ENCODE measurements around the gene SEC31B.
A peak's percentile ranks its signal among the peaks of the same experiment; 100 is the strongest.

SEC31B gene

DNA sequence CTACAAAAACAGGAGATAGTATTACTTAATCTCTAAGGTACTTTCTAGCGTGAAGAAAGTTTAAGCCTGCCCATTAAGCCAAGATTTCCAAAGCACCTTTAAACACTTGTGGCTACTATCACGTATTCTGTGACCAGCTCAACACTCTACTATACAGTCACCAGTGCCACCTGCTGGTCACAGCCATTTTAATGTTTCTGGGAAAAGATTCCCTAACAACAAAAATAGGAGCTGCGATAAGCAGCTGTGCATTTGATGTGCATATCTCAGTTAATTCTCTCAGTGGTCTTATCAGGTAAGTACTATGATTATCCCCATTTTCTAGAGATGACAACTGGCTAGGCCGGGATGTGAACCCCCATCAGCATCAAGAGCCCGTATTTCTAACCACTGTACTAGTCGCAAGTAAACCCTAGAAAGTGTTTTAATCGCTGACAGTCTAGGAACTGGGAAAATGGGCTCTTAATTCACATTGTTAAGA, 860 bp downstream of the SEC31B start:
- peaks cover 54% of the 10 kb centered on the region for H3K36me3 Mint-ChIP-seq (ENCODE audit: low read depth)

DNA sequence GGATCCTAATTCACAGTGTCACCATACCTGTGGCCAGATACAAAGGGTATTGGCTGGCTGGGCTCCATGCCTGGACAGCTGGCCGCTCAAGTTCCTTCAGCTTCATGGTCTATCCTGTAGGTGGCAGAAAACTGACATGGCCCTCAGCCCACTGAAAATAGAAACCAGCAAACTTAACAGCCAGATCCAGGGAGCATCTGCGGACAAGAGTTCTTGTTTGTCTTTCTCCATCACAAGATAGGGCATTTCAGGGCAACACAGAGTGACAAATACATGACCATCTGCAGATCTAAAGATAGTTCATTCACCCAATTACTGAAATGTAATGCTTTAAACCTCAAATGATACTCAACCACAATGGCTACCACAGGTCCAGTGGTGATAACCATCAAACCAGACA, 2.8 kb downstream of the SEC31B start:
- Mint-ChIP-seq H3K4me1 (ENCODE audit: low read depth) (peaks cover 22% of the 10 kb centered on the region), H3K9me3 (no peaks in the 10 kb centered on the region), H3K27ac (no peak overlapping the region), H3K36me3 (ENCODE audit: low read depth) (peaks cover 44% of the 10 kb centered on the region), H3K27me3 (no peaks in the 10 kb centered on the region), H3K4me3 (no peak overlapping the region)
- no peak for DNase-seq

More for the DNA sequence above, 860 bp downstream of the SEC31B start:
- Mint-ChIP-seq H3K27ac (peak overlapping the region; percentile 26), H3K4me3 (no peak overlapping the region), H3K9me3 (no peaks in the 10 kb centered on the region), H3K27me3 (no peaks in the 10 kb centered on the region), H3K4me1 (ENCODE audit: low read depth) (peaks cover 15% of the 10 kb centered on the region)
- peak; percentile 63 for DNase-seq

- H3K9me3 Mint-ChIP-seq: no peaks in the 10 kb centered on the region
- H3K4me3 Mint-ChIP-seq: no peak overlapping the region
- H3K36me3 Mint-ChIP-seq (ENCODE audit: low read depth): peaks cover 38% of the 10 kb centered on the region
- DNase-seq: no peak
- H3K4me1 Mint-ChIP-seq (ENCODE audit: low read depth): peaks cover 34% of the 10 kb centered on the region
- H3K27me3 Mint-ChIP-seq: no peaks in the 10 kb centered on the region
- no peak overlapping the region for H3K27ac Mint-ChIP-seq
These were observed 4.0 kb downstream of the SEC31B start for GRCh38 chr10:100515612-100516011.

- H3K27ac Mint-ChIP-seq: peak overlapping the region; percentile 89
- peaks cover 49% of the 10 kb centered on the region for H3K36me3 Mint-ChIP-seq (ENCODE audit: low read depth)
- peak overlapping the region; percentile 6 for H3K4me3 Mint-ChIP-seq
- no peaks in the 10 kb centered on the region for H3K9me3 Mint-ChIP-seq
- H3K27me3 Mint-ChIP-seq: no peaks in the 10 kb centered on the region
- H3K4me1 Mint-ChIP-seq (ENCODE audit: low read depth): peaks cover 68% of the 10 kb centered on the region
- peak; percentile 65 for DNase-seq
These were observed 8.9 kb downstream of the SEC31B start for GRCh38 chr10:100510533-100511308.

DNA sequence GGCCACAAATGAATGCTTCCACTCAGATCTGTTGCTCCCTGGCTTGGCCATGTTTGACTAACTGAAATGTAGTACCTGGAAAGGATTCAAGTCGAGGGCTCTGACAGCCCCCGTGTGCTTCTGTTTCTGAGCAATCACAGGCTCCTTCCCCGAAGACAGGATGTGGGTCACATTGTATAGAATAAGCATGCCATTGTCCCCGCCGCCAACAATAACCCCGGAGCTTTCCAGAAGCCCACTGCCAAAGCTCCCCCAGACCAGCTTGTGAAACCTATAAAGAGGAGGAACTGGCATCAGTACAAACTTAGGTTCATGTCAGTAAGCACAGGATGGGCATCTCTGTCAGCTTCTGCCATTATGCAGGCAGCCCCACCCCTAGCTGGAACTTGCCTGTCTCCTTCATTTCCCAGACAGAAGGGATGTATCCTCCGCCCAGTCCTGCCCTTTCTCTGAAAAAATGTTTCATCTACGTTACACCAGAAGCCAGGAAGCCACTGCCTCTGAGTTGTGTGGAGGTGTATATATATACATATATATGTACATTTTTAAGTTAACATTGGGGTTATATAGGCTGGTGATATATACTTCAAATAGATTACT, 10.3 kb downstream of the SEC31B start:
- Mint-ChIP-seq H3K36me3 (ENCODE audit: low read depth) (peaks cover 56% of the 10 kb centered on the region), H3K4me3 (peak overlapping the region; percentile 38), H3K4me1 (ENCODE audit: low read depth) (peaks cover 68% of the 10 kb centered on the region), H3K9me3 (no peaks in the 10 kb centered on the region), H3K27me3 (no peaks in the 10 kb centered on the region), H3K27ac (peak overlapping the region; percentile 89)
- DNase-seq: peak; percentile 61

DNA sequence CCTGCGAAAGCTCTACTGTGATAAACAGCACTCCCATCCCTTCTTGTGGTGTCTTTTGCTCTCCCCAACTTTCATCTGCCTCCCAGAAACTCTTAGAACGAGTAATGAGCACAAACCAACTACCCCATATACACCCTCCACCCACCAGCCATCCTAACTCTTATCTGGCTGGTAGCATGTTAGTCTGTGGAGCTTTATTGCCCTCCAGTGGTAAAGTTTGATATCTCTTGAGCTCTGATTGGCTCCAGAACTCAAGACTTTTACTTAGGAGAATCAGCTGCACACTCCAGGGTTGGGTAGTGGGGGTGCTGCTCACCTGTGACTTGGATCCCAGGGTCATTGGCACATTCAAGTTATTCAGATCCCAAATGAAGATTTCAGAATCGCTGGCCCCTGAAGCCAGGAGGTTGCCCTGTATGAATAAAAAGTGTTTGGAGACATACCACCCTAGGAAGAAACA, 10.9 kb downstream of the SEC31B start:
- Mint-ChIP-seq H3K36me3 (ENCODE audit: low read depth) (peaks cover 59% of the 10 kb centered on the region), H3K27ac (peak overlapping the region; percentile 89), H3K27me3 (no peaks in the 10 kb centered on the region), H3K9me3 (no peaks in the 10 kb centered on the region), H3K4me3 (peak overlapping the region; percentile 38), H3K4me1 (ENCODE audit: low read depth) (peaks cover 68% of the 10 kb centered on the region)
- DNase-seq: peak; percentile 48

DNA sequence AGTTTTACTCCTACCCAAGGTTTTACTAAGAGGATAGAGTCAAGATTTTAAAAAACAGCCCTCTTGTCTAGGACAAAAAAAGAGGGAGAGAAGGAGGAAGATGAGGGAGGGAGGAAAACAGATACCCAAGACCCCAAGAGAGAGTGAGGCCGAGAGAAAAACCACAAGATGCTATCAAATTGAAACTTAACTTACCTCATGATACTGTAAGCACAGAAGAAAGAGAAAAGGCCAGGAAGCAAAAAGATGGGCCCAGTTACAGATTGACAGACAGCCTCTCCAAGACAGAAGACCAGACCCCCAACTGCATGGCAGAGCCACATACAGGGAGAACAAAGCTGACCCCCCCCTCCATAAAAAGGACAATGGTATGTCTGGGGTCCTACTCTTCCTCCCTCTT, 11.4 kb downstream of the SEC31B start:
- H3K36me3 Mint-ChIP-seq (ENCODE audit: low read depth): peaks cover 60% of the 10 kb centered on the region
- no peak for DNase-seq
- H3K4me3 Mint-ChIP-seq: peak overlapping the region; percentile 38
- peaks cover 68% of the 10 kb centered on the region for H3K4me1 Mint-ChIP-seq (ENCODE audit: low read depth)
- no peaks in the 10 kb centered on the region for H3K27me3 Mint-ChIP-seq
- no peaks in the 10 kb centered on the region for H3K9me3 Mint-ChIP-seq
- peak overlapping the region; percentile 89 for H3K27ac Mint-ChIP-seq

DNA sequence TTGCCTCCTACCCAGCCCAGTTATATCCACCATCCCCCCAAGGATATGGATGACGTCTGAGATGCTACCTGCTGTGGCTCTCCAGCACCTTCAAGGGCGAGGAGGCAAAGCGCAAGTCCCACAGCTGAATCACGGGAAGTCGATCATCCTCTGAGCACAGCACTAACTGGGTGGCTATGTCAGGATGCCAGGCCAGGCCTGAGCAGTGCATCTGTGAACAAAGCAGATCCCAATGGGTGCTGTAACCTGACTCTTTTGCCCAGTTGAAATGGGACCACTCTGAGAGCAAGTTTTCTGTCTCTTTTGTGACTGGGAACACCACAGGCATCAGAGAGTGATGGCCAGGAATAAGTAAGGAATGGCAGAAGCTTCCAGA, 12.3 kb downstream of the SEC31B start:
- DNase-seq: no peak
- no peaks in the 10 kb centered on the region for H3K27me3 Mint-ChIP-seq
- no peaks in the 10 kb centered on the region for H3K9me3 Mint-ChIP-seq
- H3K36me3 Mint-ChIP-seq (ENCODE audit: low read depth): peaks cover 60% of the 10 kb centered on the region
- H3K4me3 Mint-ChIP-seq: no peak overlapping the region
- H3K4me1 Mint-ChIP-seq (ENCODE audit: low read depth): peaks cover 66% of the 10 kb centered on the region
- H3K27ac Mint-ChIP-seq: peak overlapping the region; percentile 89

DNA sequence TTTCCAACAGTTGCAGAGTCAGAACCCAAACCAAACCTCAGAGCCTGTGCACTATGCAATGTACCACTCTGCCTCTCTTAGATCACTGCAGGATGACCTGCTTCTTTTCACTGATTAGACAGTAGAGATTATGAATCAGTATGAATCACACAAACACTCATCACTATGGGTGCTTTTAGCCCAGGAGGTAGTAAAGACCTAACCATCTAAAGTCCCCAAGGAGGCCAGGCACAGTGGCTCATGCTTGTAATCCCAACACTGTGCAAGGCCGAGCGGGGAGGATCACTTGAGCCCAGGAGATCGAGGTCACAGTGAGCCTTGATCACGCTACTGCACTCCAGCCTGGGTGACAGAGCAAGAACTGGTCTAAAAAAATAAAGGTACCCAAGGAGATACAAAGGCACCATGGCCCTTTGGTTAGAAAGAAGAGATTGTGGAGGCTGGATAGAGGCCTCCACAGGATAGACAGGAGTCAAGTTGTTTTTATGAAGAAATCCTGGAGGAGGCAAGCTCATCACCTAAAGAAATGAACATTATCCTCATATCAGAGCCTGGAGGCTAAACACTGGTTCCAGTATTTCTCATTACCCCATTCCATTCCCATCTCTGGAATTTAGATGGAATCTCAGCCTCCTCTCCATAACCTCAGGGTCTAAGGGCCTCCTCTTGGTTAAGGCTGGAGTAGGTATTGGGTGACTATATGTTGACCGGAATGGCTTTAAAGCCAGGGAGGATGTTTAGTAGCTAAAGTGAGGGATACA, 12.9 kb downstream of the SEC31B start:
- no peak for DNase-seq
- Mint-ChIP-seq H3K4me1 (ENCODE audit: low read depth) (peaks cover 60% of the 10 kb centered on the region), H3K9me3 (no peaks in the 10 kb centered on the region), H3K27me3 (no peaks in the 10 kb centered on the region), H3K27ac (peak overlapping the region; percentile 89), H3K36me3 (ENCODE audit: low read depth) (peaks cover 65% of the 10 kb centered on the region), H3K4me3 (no peak overlapping the region)

- DNase-seq: no peak
- H3K27me3 Mint-ChIP-seq: no peaks in the 10 kb centered on the region
- H3K4me3 Mint-ChIP-seq: no peak overlapping the region
- no peaks in the 10 kb centered on the region for H3K9me3 Mint-ChIP-seq
- no peak overlapping the region for H3K27ac Mint-ChIP-seq
- peaks cover 79% of the 10 kb centered on the region for H3K36me3 Mint-ChIP-seq (ENCODE audit: low read depth)
- H3K4me1 Mint-ChIP-seq (ENCODE audit: low read depth): peaks cover 44% of the 10 kb centered on the region
These were observed 14.5 kb downstream of the SEC31B start for GRCh38 chr10:100505164-100505563.

DNA sequence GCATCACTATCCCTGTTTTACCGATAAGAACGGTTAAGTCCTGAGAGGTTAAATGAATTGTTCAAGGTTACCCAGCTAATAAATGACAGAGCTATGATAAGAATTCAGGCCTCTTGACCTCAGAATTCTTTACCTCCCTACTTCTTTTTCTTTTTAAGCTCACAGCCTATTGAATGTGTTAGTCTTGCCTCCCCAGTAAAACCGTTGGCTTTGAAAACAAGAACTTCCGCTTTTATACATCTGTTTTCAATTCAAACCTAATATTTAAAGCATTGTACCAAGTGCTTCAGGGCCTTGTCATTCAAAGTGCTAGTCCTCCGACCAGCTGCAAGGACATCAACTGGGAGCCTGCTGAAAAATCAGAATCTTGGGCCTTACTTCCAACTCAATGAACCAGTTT, 15.6 kb downstream of the SEC31B start:
- Mint-ChIP-seq H3K27ac (no peak overlapping the region), H3K4me1 (ENCODE audit: low read depth) (peaks cover 33% of the 10 kb centered on the region), H3K27me3 (no peaks in the 10 kb centered on the region), H3K4me3 (no peak overlapping the region), H3K36me3 (ENCODE audit: low read depth) (peaks cover 86% of the 10 kb centered on the region), H3K9me3 (no peaks in the 10 kb centered on the region)
- no peak for DNase-seq

- Mint-ChIP-seq H3K9me3 (no peaks in the 10 kb centered on the region), H3K4me3 (no peak overlapping the region), H3K27me3 (no peaks in the 10 kb centered on the region), H3K36me3 (ENCODE audit: low read depth) (peaks cover 94% of the 10 kb centered on the region), H3K4me1 (ENCODE audit: low read depth) (peaks cover 23% of the 10 kb centered on the region), H3K27ac (no peak overlapping the region)
- DNase-seq: no peak
These were observed 16.7 kb downstream of the SEC31B start for GRCh38 chr10:100502926-100503494.

DNA sequence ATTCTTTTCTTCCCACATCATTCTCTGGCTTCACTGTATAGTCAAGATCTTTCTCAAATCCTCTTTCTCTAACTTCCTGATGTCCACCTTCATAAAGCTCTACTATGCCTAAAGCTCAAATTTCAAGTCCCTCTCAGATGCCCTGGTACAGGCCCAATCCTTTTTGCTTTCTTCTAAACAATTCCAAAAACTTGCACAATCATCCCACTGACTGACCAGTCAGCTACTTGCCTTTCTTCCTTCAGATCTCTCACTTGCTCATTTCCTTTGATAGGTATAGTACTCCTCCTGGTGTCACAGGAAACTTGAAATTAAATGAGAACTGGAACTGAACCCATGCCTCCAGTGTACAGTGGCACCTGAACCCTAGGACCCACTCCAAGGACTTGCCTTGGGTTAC, 18.2 kb downstream of the SEC31B start:
- H3K27ac Mint-ChIP-seq: no peak overlapping the region
- H3K4me3 Mint-ChIP-seq: no peak overlapping the region
- no peaks in the 10 kb centered on the region for H3K27me3 Mint-ChIP-seq
- peaks cover 94% of the 10 kb centered on the region for H3K36me3 Mint-ChIP-seq (ENCODE audit: low read depth)
- DNase-seq: no peak
- H3K9me3 Mint-ChIP-seq: no peaks in the 10 kb centered on the region
- peaks cover 11% of the 10 kb centered on the region for H3K4me1 Mint-ChIP-seq (ENCODE audit: low read depth)

DNA sequence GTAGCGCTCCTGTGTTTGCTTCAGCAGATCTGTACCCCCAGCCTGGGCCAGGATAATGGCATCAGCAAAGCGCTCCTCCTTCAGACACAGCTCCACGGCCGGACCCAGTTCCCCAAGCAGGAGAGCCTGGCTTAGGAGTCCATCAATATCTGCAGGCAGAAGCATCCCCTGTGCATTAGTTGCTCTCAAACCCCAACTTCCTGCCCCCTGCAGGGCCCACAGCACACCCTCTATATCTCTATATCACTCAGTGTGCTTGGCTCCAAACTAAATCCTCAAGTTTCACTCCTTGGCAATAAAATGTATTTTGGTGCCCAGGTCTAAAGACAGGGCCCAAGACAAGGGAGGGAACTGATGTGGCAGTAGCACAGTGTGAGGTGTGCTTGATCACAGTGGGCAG, 21.6 kb downstream of the SEC31B start:
- H3K4me3 Mint-ChIP-seq: no peak overlapping the region
- no peaks in the 10 kb centered on the region for H3K9me3 Mint-ChIP-seq
- no peak for DNase-seq
- H3K36me3 Mint-ChIP-seq (ENCODE audit: low read depth): peaks cover 95% of the 10 kb centered on the region
- no peaks in the 10 kb centered on the region for H3K27me3 Mint-ChIP-seq
- peaks cover 6% of the 10 kb centered on the region for H3K4me1 Mint-ChIP-seq (ENCODE audit: low read depth)
- no peak overlapping the region for H3K27ac Mint-ChIP-seq
